ENCODE data around the gene SLC29A1. TPM values are rescaled to one million over a fixed set of nuclear protein-coding genes. Genes with fewer than 3 reads are reported as not detected.
A peak's percentile ranks its signal among the peaks of the same experiment; 100 is the strongest.

The SLC29A1 gene
- total and polyA plus RNA-seq, 5 donors, result 63.2 to 177 (median 138) TPM

DNA sequence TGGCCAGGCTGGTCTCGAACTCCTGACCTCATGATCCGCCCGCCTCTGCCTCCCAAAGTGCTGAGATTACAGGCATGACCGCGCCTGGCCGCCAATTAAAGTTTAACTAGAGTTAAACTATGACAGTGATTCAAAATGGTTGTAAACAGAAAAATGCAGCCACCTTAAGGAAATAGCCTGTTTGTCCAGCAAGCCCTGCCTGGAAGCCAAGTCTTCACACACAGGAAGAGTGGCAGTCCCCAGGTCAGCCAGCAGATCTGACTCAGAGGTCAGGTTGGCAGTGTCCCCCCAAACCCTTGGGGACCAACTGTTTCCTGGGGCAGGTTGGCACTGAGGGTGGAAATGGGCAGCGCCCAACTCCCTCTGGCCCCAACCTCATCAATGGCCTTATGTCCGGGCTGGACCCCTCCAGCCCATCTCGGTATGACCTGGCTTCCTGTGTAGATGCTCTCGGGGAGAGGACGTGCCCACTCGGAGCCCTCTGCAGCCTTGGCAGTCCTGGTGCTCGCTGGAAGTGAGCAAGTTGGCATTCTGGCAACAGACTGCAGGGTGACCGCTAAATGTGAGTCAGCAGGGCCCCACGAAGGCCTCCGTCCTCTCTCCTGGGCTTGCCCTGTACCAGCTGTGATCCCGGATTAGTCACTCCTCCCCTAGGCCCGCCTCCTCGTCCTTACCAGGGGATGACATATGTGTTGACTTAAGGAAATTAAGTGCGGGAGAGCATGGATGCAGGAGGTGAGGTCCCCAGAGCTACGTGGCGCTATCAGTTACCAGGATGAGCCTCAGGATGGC lies 13.8 kb downstream of the SLC29A1 start:
- peak; percentile 90 to 93 for ATAC-seq
- intact Hi-C loops (cut with DNase I), result loop anchor here in 2 of 4 donors (10.0 kb wide), 1 partner anchor 142 kb away; no protein-coding TSS in a partner anchor
- H3K9me3 ChIP-seq (ENCODE audit: control insufficient read depth, low read length), result no peaks in the 10 kb centered on the region
- 33% methylated on average over 22 of the region's 22 CpGs for WGBS
- no peaks in the 10 kb centered on the region for H3K27me3 ChIP-seq (ENCODE audit: control insufficient read depth, insufficient read depth)
- peak; percentile 92 to 95 (median 93) for DNase-seq
- peak overlapping the region; percentile 97 for H3K27ac ChIP-seq (ENCODE audit: low read length)
- H3K4me1 ChIP-seq (ENCODE audit: control insufficient read depth, insufficient read depth, low read length), result peaks cover 13% of the 10 kb centered on the region
- H3K4me3 ChIP-seq (ENCODE audit: low read length), result peak overlapping the region; percentile 54

- peaks cover 13% of the 10 kb centered on the region for H3K4me1 ChIP-seq (ENCODE audit: control insufficient read depth, insufficient read depth, low read length)
- DNase-seq, result peak; percentile 85 to 94 (median 93)
- H3K9me3 ChIP-seq (ENCODE audit: control insufficient read depth, low read length), result no peaks in the 10 kb centered on the region
- intact Hi-C loops (cut with DNase I), result loop anchor here in 2 of 4 donors (10.0 kb wide), 1 partner anchor 143 kb away; no protein-coding TSS in a partner anchor
- no peaks in the 10 kb centered on the region for H3K27me3 ChIP-seq (ENCODE audit: control insufficient read depth, insufficient read depth)
- H3K27ac ChIP-seq (ENCODE audit: low read length), result peak overlapping the region; percentile 97
- H3K4me3 ChIP-seq (ENCODE audit: low read length), result peak overlapping the region; percentile 54
- ATAC-seq, result peak; percentile 87 to 89
- 1% methylated on average over 42 of the region's 42 CpGs for whole genome bisulfite sequencing
Measured at GRCh38 chr6:44237813-44238433, 14.5 kb downstream of the SLC29A1 start.

- Histone ChIP-seq H3K4me3 (ENCODE audit: low read length) (no peak overlapping the region), H3K4me1 (ENCODE audit: control insufficient read depth, insufficient read depth, low read length) (peaks cover 5% of the 10 kb centered on the region), H3K27me3 (ENCODE audit: control insufficient read depth, insufficient read depth) (no peaks in the 10 kb centered on the region), H3K27ac (ENCODE audit: low read length) (peak overlapping the region; percentile 48), H3K9me3 (ENCODE audit: control insufficient read depth, low read length) (no peaks in the 10 kb centered on the region)
- intact Hi-C loops (cut with DNase I), result loop anchor here in 2 of 4 donors (10.0 kb wide), 1 partner anchor 144 kb away; no protein-coding TSS in a partner anchor
- no peak for ATAC-seq
- peak in 2 of 3 donors; percentile 12 to 27 for DNase-seq
- 82% methylated on average over 7 of the region's 7 CpGs for WGBS
Measured at GRCh38 chr6:44238687-44239350, 15.4 kb downstream of the SLC29A1 start.

GRCh38 chr6:44243345-44243744 lies 19.9 kb downstream of the SLC29A1 start:
- no peaks in the 10 kb centered on the region for H3K4me1 ChIP-seq (ENCODE audit: control insufficient read depth, insufficient read depth, low read length)
- intact Hi-C loops (cut with DNase I), result no loop called here
- H3K27me3 ChIP-seq (ENCODE audit: control insufficient read depth, insufficient read depth), result no peaks in the 10 kb centered on the region
- H3K27ac ChIP-seq (ENCODE audit: low read length), result no peak overlapping the region
- ATAC-seq (no peak), DNase-seq (no peak)
- WGBS, result 91% methylated on average over 7 of the region's 7 CpGs
- no peak overlapping the region for H3K4me3 ChIP-seq (ENCODE audit: low read length)
- no peaks in the 10 kb centered on the region for H3K9me3 ChIP-seq (ENCODE audit: control insufficient read depth, low read length)

GRCh38 chr6:44245391-44245911 lies 22.1 kb downstream of the SLC29A1 start:
- intact Hi-C loops (cut with DNase I), result no loop called here
- H3K27ac ChIP-seq (ENCODE audit: low read length), result peak overlapping the region; percentile 61
- DNase-seq, result peak in 1 of 3 donors; percentile 38
- 64% methylated on average over 12 of the region's 12 CpGs for WGBS
- H3K27me3 ChIP-seq (ENCODE audit: control insufficient read depth, insufficient read depth), result no peaks in the 10 kb centered on the region
- peak overlapping the region; percentile 98 for H3K4me3 ChIP-seq (ENCODE audit: low read length)
- H3K9me3 ChIP-seq (ENCODE audit: control insufficient read depth, low read length), result no peaks in the 10 kb centered on the region
- H3K4me1 ChIP-seq (ENCODE audit: control insufficient read depth, insufficient read depth, low read length), result no peaks in the 10 kb centered on the region
- no peak for ATAC-seq

DNA sequence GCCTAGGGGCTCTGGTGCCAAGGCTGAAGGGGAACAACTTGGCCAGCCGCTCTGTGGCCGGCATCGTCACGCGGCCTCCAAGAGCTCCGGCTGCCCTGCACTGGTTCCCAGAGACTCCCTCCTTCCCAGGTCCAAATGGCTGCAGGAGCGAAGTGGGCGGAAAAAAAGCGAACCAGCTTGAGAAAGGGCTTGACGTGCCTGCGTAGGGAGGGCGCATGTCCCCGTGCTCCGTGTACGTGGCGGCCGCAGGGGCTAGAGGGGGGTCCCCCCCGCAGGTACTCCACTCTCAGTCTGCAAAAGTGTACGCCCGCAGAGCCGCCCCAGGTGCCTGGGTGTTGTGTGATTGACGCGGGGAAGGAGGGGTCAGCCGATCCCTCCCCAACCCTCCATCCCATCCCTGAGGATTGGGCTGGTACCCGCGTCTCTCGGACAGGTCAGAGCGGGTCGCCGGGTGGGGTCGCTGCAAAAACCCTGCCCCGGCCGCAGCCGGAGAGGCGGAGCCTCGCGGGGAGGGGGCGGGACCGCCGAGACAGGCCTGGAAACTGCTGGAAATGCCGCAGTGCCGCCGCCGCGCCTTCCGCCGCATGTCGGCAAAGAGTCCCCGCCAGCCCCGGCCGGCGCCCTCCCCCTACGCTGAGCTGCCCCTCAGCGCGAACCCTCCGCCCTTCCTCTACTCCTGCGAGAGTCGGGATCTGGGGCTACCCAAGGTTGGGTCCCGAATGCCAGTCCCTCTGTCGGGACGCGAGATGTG lies 22.7 kb downstream of the SLC29A1 start:
- intact Hi-C loops (cut with DNase I), result no loop called here
- ATAC-seq, result peak; percentile 86 to 89
- peak; percentile 93 to 97 (median 97) for DNase-seq
- peak overlapping the region; percentile 98 for H3K4me3 ChIP-seq (ENCODE audit: low read length)
- H3K27ac ChIP-seq (ENCODE audit: low read length), result peak overlapping the region; percentile 80
- H3K27me3 ChIP-seq (ENCODE audit: control insufficient read depth, insufficient read depth), result no peaks in the 10 kb centered on the region
- WGBS, result under 1% methylated on average over 62 of the region's 62 CpGs
- no peaks in the 10 kb centered on the region for H3K9me3 ChIP-seq (ENCODE audit: control insufficient read depth, low read length)
- no peaks in the 10 kb centered on the region for H3K4me1 ChIP-seq (ENCODE audit: control insufficient read depth, insufficient read depth, low read length)

DNA sequence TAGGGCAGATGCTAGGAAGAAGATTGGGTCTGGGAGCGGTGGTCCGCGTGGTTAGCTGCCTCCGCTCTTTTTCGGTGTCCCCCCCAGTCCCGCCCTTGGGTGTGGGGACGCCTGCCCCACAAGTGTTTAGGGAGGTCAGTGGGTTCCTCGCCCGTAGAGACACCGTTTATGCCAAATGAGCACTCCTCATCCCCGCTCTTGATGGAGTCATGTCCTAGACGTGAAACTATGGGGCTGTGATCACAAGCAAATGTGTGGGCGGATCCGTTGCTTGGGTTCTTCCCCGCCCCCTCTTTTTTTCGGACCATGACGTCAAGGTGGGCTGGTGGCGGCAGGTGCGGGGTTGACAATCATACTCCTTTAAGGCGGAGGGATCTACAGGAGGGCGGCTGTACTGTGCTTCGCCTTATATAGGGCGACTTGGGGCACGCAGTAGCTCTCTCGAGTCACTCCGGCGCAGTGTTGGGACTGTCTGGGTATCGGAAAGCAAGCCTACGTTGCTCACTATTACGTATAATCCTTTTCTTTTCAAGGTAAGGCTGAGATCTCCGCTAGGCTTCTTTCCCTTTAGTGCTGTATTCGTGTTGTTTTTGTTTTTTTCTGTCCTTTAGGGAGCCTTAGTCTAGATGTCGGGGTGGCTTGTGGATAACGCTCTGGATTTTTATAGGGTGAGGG lies 23.4 kb downstream of the SLC29A1 start, which contains the start of gene HSP90AB1:
Gene HSP90AB1, plus strand, starts transcription at position 439 of the 675 bp plus-strand sequence. CDS start 1,529 bp downstream, outside the sequence.
- no peaks in the 10 kb centered on the region for H3K27me3 ChIP-seq (ENCODE audit: control insufficient read depth, insufficient read depth)
- DNase-seq (peak; percentile 93 to 97 (median 95)), ATAC-seq (peak; percentile 92 to 94)
- intact Hi-C loops (cut with DNase I), result no loop called here
- peak within 1 kb of the TSS; percentile 98 for H3K4me3 ChIP-seq (ENCODE audit: low read length)
- peak within 1 kb of the TSS; percentile 80 for H3K27ac ChIP-seq (ENCODE audit: low read length)
- H3K4me1 ChIP-seq (ENCODE audit: control insufficient read depth, insufficient read depth, low read length), result no peaks in the 10 kb centered on the region
- under 1% methylated on average over 34 of the region's 34 CpGs for WGBS
- H3K9me3 ChIP-seq (ENCODE audit: control insufficient read depth, low read length), result no peaks in the 10 kb centered on the region

DNA sequence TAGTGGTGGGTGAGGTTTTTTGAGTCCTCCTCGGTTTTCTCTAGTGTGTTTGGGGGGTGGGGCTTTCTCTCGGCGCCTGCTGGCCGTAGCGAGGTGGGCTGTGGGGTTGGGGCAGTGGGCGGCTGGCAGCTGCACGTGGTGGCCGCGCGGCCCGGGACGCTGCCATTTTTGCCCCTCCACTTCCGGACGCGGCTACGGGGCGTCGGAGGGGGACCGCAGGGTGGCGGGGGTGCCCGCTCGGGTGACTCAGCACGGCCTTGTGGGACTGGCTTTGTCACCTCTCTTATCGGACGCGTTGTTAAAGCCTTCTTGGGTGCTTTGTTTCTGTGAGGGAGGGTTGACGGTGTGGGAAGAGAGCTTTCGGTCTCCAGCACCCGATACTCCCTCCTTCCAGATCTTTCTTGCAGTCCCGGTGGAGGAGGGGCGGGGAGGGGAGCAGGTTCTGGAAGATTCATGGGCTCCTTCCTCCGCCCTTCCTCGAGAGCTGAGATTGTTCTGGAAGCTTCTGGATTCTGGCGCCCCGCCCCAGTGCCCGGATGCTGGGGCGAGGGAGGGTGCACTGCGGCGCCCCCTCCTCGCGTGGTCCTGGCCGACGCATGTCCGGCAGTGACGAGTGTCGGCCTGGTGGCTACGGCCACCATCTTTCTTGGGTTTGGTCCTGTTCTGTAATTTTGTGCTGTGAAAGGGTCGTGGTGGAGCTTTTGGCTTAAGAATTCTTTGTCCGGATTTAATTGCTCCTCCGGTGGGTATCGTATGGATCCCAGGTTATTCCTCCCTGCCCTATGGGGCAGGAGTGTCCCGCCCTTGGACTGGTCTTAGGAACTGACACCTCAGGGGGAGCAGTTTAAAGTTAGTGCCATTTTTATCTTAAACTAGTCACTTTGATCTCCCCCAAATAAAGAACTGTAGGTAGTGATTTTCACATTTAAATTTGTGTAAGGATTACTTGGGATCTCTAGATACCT lies 24.2 kb downstream of the SLC29A1 start:
- DNase-seq, result peak; percentile 78 to 89 (median 89)
- intact Hi-C loops (cut with DNase I), result no loop called here
- peak overlapping the region; percentile 80 for H3K27ac ChIP-seq (ENCODE audit: low read length)
- H3K9me3 ChIP-seq (ENCODE audit: control insufficient read depth, low read length), result no peaks in the 10 kb centered on the region
- peak overlapping the region; percentile 98 for H3K4me3 ChIP-seq (ENCODE audit: low read length)
- peak; percentile 47 to 64 for ATAC-seq
- WGBS, result under 1% methylated on average over 52 of the region's 52 CpGs
- H3K4me1 ChIP-seq (ENCODE audit: control insufficient read depth, insufficient read depth, low read length), result no peaks in the 10 kb centered on the region
- H3K27me3 ChIP-seq (ENCODE audit: control insufficient read depth, insufficient read depth), result no peaks in the 10 kb centered on the region

DNA sequence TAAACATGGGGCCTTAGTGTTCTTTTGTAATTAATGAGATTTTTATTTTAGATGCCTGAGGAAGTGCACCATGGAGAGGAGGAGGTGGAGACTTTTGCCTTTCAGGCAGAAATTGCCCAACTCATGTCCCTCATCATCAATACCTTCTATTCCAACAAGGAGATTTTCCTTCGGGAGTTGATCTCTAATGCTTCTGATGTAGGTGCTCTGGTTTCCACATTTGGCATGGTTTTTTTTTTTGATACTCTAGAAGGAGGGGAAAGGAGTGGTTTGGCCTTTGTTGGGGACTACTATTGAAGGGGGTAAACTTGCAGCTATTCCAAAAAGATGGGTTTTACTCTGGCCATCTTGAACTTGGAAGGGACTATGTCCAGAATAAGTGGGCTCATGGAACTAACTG lies 25.2 kb downstream of the SLC29A1 start:
- Histone ChIP-seq H3K27ac (ENCODE audit: low read length) (no peak overlapping the region), H3K4me3 (ENCODE audit: low read length) (peak overlapping the region; percentile 98), H3K27me3 (ENCODE audit: control insufficient read depth, insufficient read depth) (no peaks in the 10 kb centered on the region), H3K9me3 (ENCODE audit: control insufficient read depth, low read length) (no peaks in the 10 kb centered on the region), H3K4me1 (ENCODE audit: control insufficient read depth, insufficient read depth, low read length) (no peaks in the 10 kb centered on the region)
- 35% methylated on average over 1 of the region's 1 CpG for WGBS
- DNase-seq (no peak), ATAC-seq (no peak)
- intact Hi-C loops (cut with DNase I), result no loop called here

All from right cardiac atrium (tissue), 5 donors.